AG09309 (cell line): Measurements from ENCODE around the gene HAUS5.

Experiments
- DNase-seq: peaks from one replicate; pipeline ENCODE4 v3.0.0-alpha.2; 2010; ENCODE audit warnings: low read depth
- H3K4me3 ChIP-seq: 2 replicates; pipeline ENCODE4 v1.5.1; 2011; ENCODE audit warnings: mild to moderate bottlenecking, low read depth, low read length, moderate library complexity; ENCODE audit not compliant: control insufficient read depth
- CTCF ChIP-seq: IDR thresholded peaks from 2 replicates; pipeline ENCODE4 v1.5.1; 2011; ENCODE audit warnings: mild to moderate bottlenecking, low read depth, low read length, inconsistent platforms; ENCODE audit not compliant: insufficient read depth, control insufficient read depth; ENCODE audit errors: missing control alignments

The HAUS5 gene

DNA sequence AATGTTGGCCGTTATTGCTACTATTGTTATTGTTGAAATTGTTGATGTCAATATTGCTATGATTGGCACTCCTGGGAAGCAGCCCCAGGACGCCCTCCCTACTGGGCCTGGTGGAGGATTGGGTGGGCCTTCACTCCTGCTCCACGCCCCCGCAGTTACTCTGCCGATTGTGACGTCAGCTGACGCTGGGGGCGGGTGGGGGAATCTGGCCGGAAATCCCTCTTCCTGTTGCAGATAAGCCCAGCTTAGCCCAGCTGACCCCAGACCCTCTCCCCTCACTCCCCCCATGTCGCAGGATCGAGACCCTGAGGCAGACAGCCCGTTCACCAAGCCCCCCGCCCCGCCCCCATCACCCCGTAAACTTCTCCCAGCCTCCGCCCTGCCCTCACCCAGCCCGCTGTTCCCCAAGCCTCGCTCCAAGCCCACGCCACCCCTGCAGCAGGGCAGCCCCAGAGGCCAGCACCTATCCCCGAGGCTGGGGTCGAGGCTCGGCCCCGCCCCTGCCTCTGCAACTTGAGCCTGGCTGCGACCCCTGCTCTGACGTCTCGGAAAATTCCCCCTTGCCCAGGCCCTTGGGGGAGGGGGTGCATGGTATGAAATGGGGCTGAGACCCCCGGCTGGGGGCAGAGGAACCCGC is 29.1 kb downstream of the HAUS5 start, which contains the start of gene ETV2:
Gene ETV2 (plus strand): TSS at position 231 of the 637 bp plus-strand sequence. CDS start 716 bp downstream, outside the sequence.
- no peak for DNase-seq

GRCh38 chr19:35642312-35642711 is 29.8 kb downstream of the HAUS5 start:
- TF ChIP-seq CTCF, result no peak
- DNase-seq, result no peak
- no peak overlapping the region for H3K4me3 ChIP-seq

More for the DNA sequence above, 29.1 kb downstream of the HAUS5 start, which contains the start of gene ETV2:
- H3K4me3 ChIP-seq, result no peak within 1 kb of the TSS
- no peak for TF ChIP-seq CTCF

DNA sequence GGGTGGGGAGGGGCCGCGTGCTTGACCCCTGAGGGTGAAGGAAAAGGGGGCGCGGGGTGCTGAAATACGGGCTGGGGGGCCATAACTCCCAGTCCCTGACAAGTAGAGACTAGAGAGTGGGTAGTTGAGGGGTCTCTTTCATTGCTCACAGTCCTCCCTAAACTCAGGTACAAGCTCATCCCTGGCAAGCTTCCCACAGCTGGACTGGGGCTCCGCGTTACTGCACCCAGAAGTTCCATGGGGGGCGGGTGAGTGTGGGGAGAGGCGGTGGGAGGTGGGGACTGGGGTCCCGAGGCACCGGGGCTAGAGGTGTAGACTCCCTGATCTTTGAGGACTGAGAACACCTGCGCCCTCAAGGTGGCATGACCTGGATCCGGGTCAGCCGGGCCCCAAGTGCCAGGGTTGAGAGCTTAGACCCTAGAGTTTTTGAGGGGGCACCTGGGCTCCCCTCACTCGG is 30.3 kb downstream of the HAUS5 start:
- no peak for DNase-seq
- H3K4me3 ChIP-seq, result peak overlapping the region; percentile 55
- TF ChIP-seq CTCF, result no peak

GRCh38 chr19:35643255-35644205 is 31.0 kb downstream of the HAUS5 start:
- peak overlapping the region; percentile 55 for H3K4me3 ChIP-seq
- DNase-seq, result no peak
- TF ChIP-seq CTCF, result no peak

GRCh38 chr19:35644206-35644986 is 31.9 kb downstream of the HAUS5 start:
- no peak for TF ChIP-seq CTCF
- H3K4me3 ChIP-seq, result peak overlapping the region; percentile 55
- peak; percentile 33 for DNase-seq

DNA sequence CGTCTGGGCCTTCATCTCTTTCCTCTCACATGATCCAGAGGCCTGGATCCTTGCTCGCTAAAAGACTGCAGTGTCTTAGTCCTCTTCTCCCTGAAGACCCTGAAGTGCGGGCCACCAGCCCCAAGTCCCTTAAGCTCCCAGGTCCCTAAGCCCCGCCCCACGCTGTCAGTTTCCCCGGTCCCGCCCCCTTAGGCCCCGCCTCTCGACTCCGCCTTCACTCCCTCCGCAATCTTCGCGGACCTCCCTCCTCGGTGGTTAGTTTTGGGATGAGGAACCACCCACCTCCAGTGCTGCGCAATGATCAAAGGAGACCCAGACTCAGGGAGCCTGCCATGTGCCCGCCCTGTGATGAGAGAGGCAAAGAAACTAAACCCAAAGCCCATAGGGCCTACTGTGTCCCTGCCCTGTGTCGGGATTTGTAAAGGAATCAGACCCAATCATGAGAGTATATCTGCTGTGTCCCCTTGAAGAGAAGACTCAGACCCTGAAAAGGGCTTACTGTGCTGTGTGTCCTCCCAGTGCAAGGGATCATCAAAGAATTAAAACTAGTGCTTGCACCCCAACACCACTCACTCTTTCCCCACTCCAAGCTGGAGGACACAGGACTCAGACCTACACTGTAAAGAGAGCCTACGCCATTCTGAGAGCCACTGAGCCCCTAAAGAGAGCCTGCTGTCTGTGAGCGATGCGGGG is 32.6 kb downstream of the HAUS5 start:
- peak overlapping the region; percentile 55 for H3K4me3 ChIP-seq
- no peak for TF ChIP-seq CTCF
- no peak for DNase-seq
